Uterus (tissue), 4 donors: Measurements from ENCODE around the gene CTIF. TPM values are rescaled to one million over a fixed set of nuclear protein-coding genes. Genes with fewer than 3 reads are reported as not detected.

ENCODE experiments used
- DNase-seq, 2 donors: peaks; one replicate each; pipeline ENCODE4 v3.0.0-alpha.2; 2019 to 2020
- H3K27ac ChIP-seq, 2 donors: fragments of 200-600 bp; sonication (generic); 1 replicate in 1 of 2; 2 replicates in 1 of 2; pipeline ENCODE4 v1.5.1; 2016 to 2018
- H3K27me3 ChIP-seq, 2 donors: fragments of 200-600 bp; sonication (generic); one replicate each; pipeline ENCODE4 v1.5.1; 2018 to 2019; ENCODE audit warnings: control low read depth in 1 of 2
- H3K36me3 ChIP-seq, 2 donors: fragments of 200-600 bp; sonication (generic); one replicate each; pipeline ENCODE4 v1.5.1; 2019; ENCODE audit warnings: control low read depth in 1 of 2
- H3K4me1 ChIP-seq, 2 donors: fragments of 200-600 bp; sonication (generic); one replicate each; pipeline ENCODE4 v1.5.1; 2018 to 2019; ENCODE audit warnings: control low read depth in 1 of 2
- H3K4me3 ChIP-seq, 2 donors: fragments of 200-600 bp; sonication (generic); 1 replicate in 1 of 2; 2 replicates in 1 of 2; pipeline ENCODE4 v1.5.1; 2018 to 2019; ENCODE audit warnings: mild to moderate bottlenecking in 1 of 2
- H3K9me3 ChIP-seq, 2 donors: fragments of 200-600 bp; sonication (generic); one replicate each; pipeline ENCODE4 v1.5.1; 2019; ENCODE audit warnings: control low read depth in 1 of 2
- POLR2A ChIP-seq, 2 donors: fragments of 450-650 bp; IDR thresholded peaks; one replicate each; pipeline ENCODE4 v1.6.1; 2016; ENCODE audit warnings: antibody characterized with exemption in 2 of 2, mild to moderate bottlenecking in 1 of 2, moderate library complexity in 1 of 2
- intact Hi-C: fragments of 100-400 bp; cut with DNase I; formaldehyde crosslinking; loops from one replicate; pipeline ENCODE4 v1.15.1; 2023; ENCODE audit warnings: low total_unique reads
- total RNA-seq, 4 donors: library from RNA; depleted of rRNA in 3 of 4; stranded (reverse); fragments of >200 nt in 3 of 4; gene quantifications; one replicate each; pipeline versions ENCODE4 v1.1.0 to v1.2.4, GENCODE V29; 2014 to 2023
- TF ChIP-seq, protein P1 (sequence below), 4 experiments: fragments of 200-600 bp in 2 of 4; fragments of 450-650 bp in 2 of 4; sonication (generic) in 2 of 4; IDR thresholded peaks; one replicate each; pipeline ENCODE4 v1.5.1; 2016 to 2019; ENCODE audit warnings: antibody characterized with exemption in 4 of 4, mild to moderate bottlenecking in 2 of 4, moderate library complexity in 1 of 4
- donor health status: DM: yes; HTN: yes; CAD: no.

CTIF gene
- total RNA-seq, 4 donors from 2014 or later = 11.3 to 94.3 (median 48.0) TPM

GRCh38 chr18:48813833-48814489, 275.1 kb downstream of the CTIF start:
- H3K27ac ChIP-seq = no peak overlapping the region

GRCh38 chr18:48814490-48815178, 275.8 kb downstream of the CTIF start:
- Histone ChIP-seq H3K36me3 (no peaks in the 10 kb centered on the region), H3K9me3 (no peaks in the 10 kb centered on the region), H3K27ac (no peak overlapping the region), H3K27me3 (no peaks in the 10 kb centered on the region), H3K4me3 (no peak overlapping the region), H3K4me1 (no peaks in the 10 kb centered on the region)
- DNase-seq = peak; percentile 2 to 3
- intact Hi-C loops = no loop called here
- TF ChIP-seq POLR2A (IDR thresholded peaks at IDR 0.05) = no peak
- TF ChIP-seq, protein P1, sequence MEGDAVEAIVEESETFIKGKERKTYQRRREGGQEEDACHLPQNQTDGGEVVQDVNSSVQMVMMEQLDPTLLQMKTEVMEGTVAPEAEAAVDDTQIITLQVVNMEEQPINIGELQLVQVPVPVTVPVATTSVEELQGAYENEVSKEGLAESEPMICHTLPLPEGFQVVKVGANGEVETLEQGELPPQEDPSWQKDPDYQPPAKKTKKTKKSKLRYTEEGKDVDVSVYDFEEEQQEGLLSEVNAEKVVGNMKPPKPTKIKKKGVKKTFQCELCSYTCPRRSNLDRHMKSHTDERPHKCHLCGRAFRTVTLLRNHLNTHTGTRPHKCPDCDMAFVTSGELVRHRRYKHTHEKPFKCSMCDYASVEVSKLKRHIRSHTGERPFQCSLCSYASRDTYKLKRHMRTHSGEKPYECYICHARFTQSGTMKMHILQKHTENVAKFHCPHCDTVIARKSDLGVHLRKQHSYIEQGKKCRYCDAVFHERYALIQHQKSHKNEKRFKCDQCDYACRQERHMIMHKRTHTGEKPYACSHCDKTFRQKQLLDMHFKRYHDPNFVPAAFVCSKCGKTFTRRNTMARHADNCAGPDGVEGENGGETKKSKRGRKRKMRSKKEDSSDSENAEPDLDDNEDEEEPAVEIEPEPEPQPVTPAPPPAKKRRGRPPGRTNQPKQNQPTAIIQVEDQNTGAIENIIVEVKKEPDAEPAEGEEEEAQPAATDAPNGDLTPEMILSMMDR (IDR thresholded peaks at IDR 0.05) = no peak

More at GRCh38 chr18:48813833-48814489, 275.1 kb downstream of the CTIF start:
- no peaks in the 10 kb centered on the region for H3K4me1 ChIP-seq
- no peaks in the 10 kb centered on the region for H3K27me3 ChIP-seq
- no peak overlapping the region for H3K4me3 ChIP-seq
- intact Hi-C loops = no loop called here
- no peak for TF ChIP-seq POLR2A (IDR thresholded peaks at IDR 0.05)
- TF ChIP-seq, protein P1 (IDR thresholded peaks at IDR 0.05) = no peak
- H3K9me3 ChIP-seq = no peaks in the 10 kb centered on the region
- no peaks in the 10 kb centered on the region for H3K36me3 ChIP-seq
- peak; percentile 11 to 14 for DNase-seq

DNA sequence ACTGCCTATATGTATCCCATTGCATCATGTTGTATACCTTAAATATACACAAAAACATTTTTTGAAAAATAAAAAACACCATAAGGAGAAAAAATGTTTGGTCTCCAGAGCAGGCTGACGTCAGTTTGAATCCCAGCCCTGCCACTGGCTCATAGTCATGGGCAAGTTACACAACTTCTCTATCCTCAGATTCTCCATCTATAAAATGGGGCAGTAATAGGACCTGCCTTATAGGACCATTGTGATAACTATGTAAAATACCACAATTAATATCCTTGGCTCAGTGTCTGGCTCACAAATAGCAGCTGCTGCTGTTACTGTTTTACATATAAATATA, 276.3 kb downstream of the CTIF start:
- DNase-seq = no peak
- H3K4me3 ChIP-seq = no peak overlapping the region
- no peaks in the 10 kb centered on the region for H3K4me1 ChIP-seq
- no peaks in the 10 kb centered on the region for H3K9me3 ChIP-seq
- H3K27ac ChIP-seq = no peak overlapping the region
- intact Hi-C loops = no loop called here
- no peaks in the 10 kb centered on the region for H3K36me3 ChIP-seq
- no peak for TF ChIP-seq POLR2A (IDR thresholded peaks at IDR 0.05)
- TF ChIP-seq, protein P1 (IDR thresholded peaks at IDR 0.05) = no peak
- no peaks in the 10 kb centered on the region for H3K27me3 ChIP-seq

- Histone ChIP-seq H3K9me3 (no peaks in the 10 kb centered on the region), H3K27me3 (no peaks in the 10 kb centered on the region), H3K36me3 (no peaks in the 10 kb centered on the region), H3K27ac (no peak overlapping the region), H3K4me3 (no peak overlapping the region), H3K4me1 (no peaks in the 10 kb centered on the region)
- no peak for TF ChIP-seq POLR2A (IDR thresholded peaks at IDR 0.05)
- TF ChIP-seq, protein P1 (IDR thresholded peaks at IDR 0.05) = no peak
- peak; percentile 3 to 4 for DNase-seq
- intact Hi-C loops = no loop called here
Observed at GRCh38 chr18:48815581-48816324, 276.9 kb downstream of the CTIF start.

DNA sequence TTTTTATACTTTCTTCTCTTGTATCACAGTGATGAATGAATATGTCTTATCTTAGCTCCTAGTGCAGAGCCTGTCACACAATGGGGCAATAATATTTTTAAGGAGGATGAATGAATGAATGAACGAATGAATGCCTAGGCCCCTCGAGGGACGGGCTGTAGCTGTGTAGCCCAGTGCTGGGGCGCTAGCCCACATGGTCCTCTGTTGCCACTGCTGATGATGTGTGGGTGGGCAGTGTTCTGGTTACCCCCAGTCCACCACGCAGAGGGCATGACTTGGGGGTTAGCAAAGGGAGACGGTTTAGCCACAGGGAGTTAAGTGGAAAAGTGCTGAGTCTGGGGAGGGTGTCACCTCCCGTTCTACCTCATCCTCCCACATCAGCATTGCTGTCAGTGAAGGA, 277.7 kb downstream of the CTIF start:
- Histone ChIP-seq H3K27me3 (no peaks in the 10 kb centered on the region), H3K4me3 (no peak overlapping the region), H3K27ac (no peak overlapping the region), H3K36me3 (no peaks in the 10 kb centered on the region), H3K9me3 (no peaks in the 10 kb centered on the region), H3K4me1 (no peaks in the 10 kb centered on the region)
- intact Hi-C loops = no loop called here
- TF ChIP-seq POLR2A (IDR thresholded peaks at IDR 0.05) = no peak
- TF ChIP-seq, protein P1 (IDR thresholded peaks at IDR 0.05) = no peak
- peak; percentile 7 to 10 for DNase-seq
